Osteoblast (primary cell): ENCODE results near the gene AIRE. TPM values are rescaled to one million over a fixed set of nuclear protein-coding genes. Genes with fewer than 3 reads are reported as not detected.
A peak's percentile ranks its signal among the peaks of the same experiment; 100 is the strongest.
"Not testable (repeated sequence)": the region's sequence is repeated elsewhere in the genome, so short reads cannot be mapped to it uniquely, and the experiment has no call there.

Experiments used
- DNase-seq: peaks from one replicate; pipeline ENCODE4 v3.0.0; 2011; ENCODE audit warnings: low spot score, mixed read lengths; ENCODE audit not compliant: insufficient read length; ENCODE audit errors: missing footprints
- H2AFZ ChIP-seq: 2 replicates; pipeline ENCODE4 v1.6.0; 2011; ENCODE audit warnings: mild to moderate bottlenecking, low read length
- H3K27ac ChIP-seq: 2 replicates; pipeline ENCODE4 v1.5.1; 2011; ENCODE audit warnings: mild to moderate bottlenecking, low read depth, low read length, moderate library complexity
- H3K27me3 ChIP-seq: 2 replicates; pipeline ENCODE4 v1.6.0; 2012; ENCODE audit warnings: mild to moderate bottlenecking, control low read depth, inconsistent platforms, low read length, moderate library complexity; ENCODE audit not compliant: insufficient read depth
- H3K36me3 ChIP-seq: 2 replicates; pipeline ENCODE4 v1.5.1; 2011; ENCODE audit warnings: mild to moderate bottlenecking, low read length, control low read depth, moderate library complexity; ENCODE audit not compliant: insufficient read depth
- H3K4me1 ChIP-seq: 2 replicates; pipeline ENCODE4 v1.5.1; 2011; ENCODE audit warnings: mild to moderate bottlenecking, low read length, control low read depth, moderate library complexity; ENCODE audit not compliant: insufficient read depth
- H3K4me2 ChIP-seq: 2 replicates; pipeline ENCODE4 v1.6.0; 2011; ENCODE audit warnings: mild to moderate bottlenecking, low read length; ENCODE audit not compliant: insufficient read depth
- H3K4me3 ChIP-seq: fragments of 200-600 bp; sonication (generic); 3 replicates; pipeline ENCODE4 v1.5.1; 2012; ENCODE audit warnings: mild to moderate bottlenecking, low read length, inconsistent platforms; ENCODE audit not compliant: insufficient read depth
- H3K79me2 ChIP-seq: 2 replicates; pipeline ENCODE4 v1.6.0; 2012; ENCODE audit warnings: mild to moderate bottlenecking, low read length, control low read depth, inconsistent platforms; ENCODE audit not compliant: insufficient read depth
- H3K9me3 ChIP-seq: 2 replicates; pipeline ENCODE4 v1.5.1; 2011; ENCODE audit warnings: low read depth, low read length, control low read depth
- H4K20me1 ChIP-seq: 2 replicates; pipeline ENCODE4 v1.6.0; 2012; ENCODE audit warnings: mild to moderate bottlenecking, low read length, control low read depth; ENCODE audit not compliant: insufficient read depth
- CTCF ChIP-seq: IDR thresholded peaks from 2 replicates; pipeline ENCODE4 v1.5.1; 2011; ENCODE audit warnings: mild to moderate bottlenecking, low read depth, low read length, moderate library complexity; ENCODE audit errors: extremely low read depth
- total RNA-seq: library from RNA; depleted of rRNA; stranded (reverse); fragments of >200 nt; gene quantifications from 2 replicates; pipeline ENCODE4 v1.2.3, GENCODE V29; 2012

AIRE gene
- total RNA-seq, 1 donor: not detected

GRCh38 chr21:44301141-44301540 lies 15.5 kb downstream of the AIRE start:
- Histone ChIP-seq H3K79me2 (peaks cover 49% of the 10 kb centered on the region), H3K36me3 (no peaks in the 10 kb centered on the region), H3K27ac (no peak overlapping the region), H3K4me3 (peak overlapping the region; percentile 80), H3K27me3 (no peaks in the 10 kb centered on the region), H3K4me2 (peak overlapping the region; percentile 89), H4K20me1 (peaks cover 40% of the 10 kb centered on the region), H3K9me3 (no peaks in the 10 kb centered on the region), H2AFZ (no peak overlapping the region), H3K4me1 (peaks cover 10% of the 10 kb centered on the region)
- DNase-seq: no peak
- no peak for TF ChIP-seq CTCF

GRCh38 chr21:44301961-44302406 lies 16.3 kb downstream of the AIRE start:
- H3K4me3 ChIP-seq: no peak overlapping the region
- no peaks in the 10 kb centered on the region for H3K27me3 ChIP-seq
- H4K20me1 ChIP-seq: peaks cover 45% of the 10 kb centered on the region
- no peaks in the 10 kb centered on the region for H3K9me3 ChIP-seq
- no peak for DNase-seq
- no peak overlapping the region for H3K27ac ChIP-seq
- H3K36me3 ChIP-seq: no peaks in the 10 kb centered on the region
- peaks cover 10% of the 10 kb centered on the region for H3K4me1 ChIP-seq
- no peak overlapping the region for H2AFZ ChIP-seq
- no peak for TF ChIP-seq CTCF
- no peak overlapping the region for H3K4me2 ChIP-seq
- H3K79me2 ChIP-seq: peaks cover 55% of the 10 kb centered on the region

GRCh38 chr21:44302573-44303401 lies 17.1 kb downstream of the AIRE start:
- not testable (repeated sequence) for H3K9me3 ChIP-seq, H3K4me2 ChIP-seq, DNase-seq, H3K27me3 ChIP-seq, H3K4me3 ChIP-seq, H2AFZ ChIP-seq, H3K27ac ChIP-seq, H3K4me1 ChIP-seq, H3K36me3 ChIP-seq
- Histone ChIP-seq H4K20me1 (peaks cover 50% of the 10 kb centered on the region), H3K79me2 (peaks cover 57% of the 10 kb centered on the region)
- peak; percentile 10 for TF ChIP-seq CTCF

GRCh38 chr21:44303490-44303981 lies 17.9 kb downstream of the AIRE start:
- DNase-seq: no peak
- peaks cover 10% of the 10 kb centered on the region for H3K4me1 ChIP-seq
- H3K27ac ChIP-seq: no peak overlapping the region
- H3K79me2 ChIP-seq: peaks cover 57% of the 10 kb centered on the region
- H4K20me1 ChIP-seq: peaks cover 52% of the 10 kb centered on the region
- no peak overlapping the region for H2AFZ ChIP-seq
- no peaks in the 10 kb centered on the region for H3K9me3 ChIP-seq
- no peaks in the 10 kb centered on the region for H3K27me3 ChIP-seq
- no peak overlapping the region for H3K4me2 ChIP-seq
- no peak overlapping the region for H3K4me3 ChIP-seq
- no peak for TF ChIP-seq CTCF
- no peaks in the 10 kb centered on the region for H3K36me3 ChIP-seq
